AG08395 (cell line): ENCODE measurements around the gene CD6.
A peak's percentile ranks its signal among the peaks of the same experiment; 100 is the strongest.

Experiments
- DNase-seq: peaks from one replicate; pipeline ENCODE4 v3.0.0; 2012; ENCODE audit warnings: mixed read lengths, low spot score

CD6 gene

GRCh38 chr11:60935676-60936442 lies 35.6 kb upstream of the CD6 start:
- DNase-seq, result no peak

DNA sequence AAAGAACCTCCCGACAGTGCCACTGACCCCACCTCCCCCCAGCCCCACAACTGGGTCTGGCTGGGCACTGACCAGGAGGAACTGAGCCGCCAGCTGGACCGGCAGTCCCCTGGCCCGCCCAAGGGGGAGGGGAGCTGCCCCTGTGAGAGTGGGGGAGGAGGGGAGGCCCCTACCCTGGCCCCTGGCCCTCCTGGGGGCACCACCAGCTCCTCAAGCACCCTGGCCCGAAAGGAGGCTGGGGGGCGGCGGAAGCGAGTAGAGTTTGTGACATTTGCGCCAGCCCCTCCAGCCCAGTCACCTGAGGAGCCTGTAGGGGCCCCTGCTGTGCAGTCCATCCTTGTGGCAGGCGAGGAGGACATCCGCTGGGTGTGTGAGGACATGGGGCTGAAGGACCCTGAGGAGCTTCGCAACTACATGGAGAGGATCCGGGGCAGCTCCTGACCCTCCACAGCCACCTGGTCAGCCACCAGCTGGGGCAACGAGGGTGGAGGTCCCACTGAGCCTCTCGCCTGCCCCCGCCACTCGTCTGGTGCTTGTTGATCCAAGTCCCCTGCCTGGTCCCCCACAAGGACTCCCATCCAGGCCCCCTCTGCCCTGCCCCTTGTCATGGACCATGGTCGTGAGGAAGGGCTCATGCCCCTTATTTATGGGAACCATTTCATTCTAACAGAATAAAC lies 34.9 kb upstream of the CD6 start:
- DNase-seq, result no peak

- no peak for DNase-seq
Measured at GRCh38 chr11:60937144-60937527, 34.3 kb upstream of the CD6 start.

GRCh38 chr11:60937811-60938210 lies 33.7 kb upstream of the CD6 start:
- DNase-seq, result no peak

DNA sequence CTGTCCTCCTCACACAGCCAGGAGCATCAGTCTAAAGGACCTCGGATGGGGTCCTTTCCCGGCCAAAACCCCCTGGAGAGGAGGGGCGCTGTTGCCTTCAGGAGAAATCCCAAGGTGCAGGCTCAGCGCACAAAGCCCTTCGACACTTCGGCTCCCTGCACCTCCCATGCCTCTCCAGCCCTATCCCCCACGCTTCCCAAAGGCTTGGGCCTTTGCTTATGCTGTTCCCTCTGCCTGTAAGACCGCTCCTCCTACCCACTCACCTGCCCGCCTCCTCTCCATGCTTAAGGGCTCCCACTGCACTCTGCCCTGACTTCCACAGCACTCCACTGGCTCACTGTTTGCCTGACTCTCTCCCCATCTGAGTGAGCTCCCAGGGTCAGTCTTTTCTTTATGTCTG lies 33.0 kb upstream of the CD6 start:
- DNase-seq, result no peak

- no peak for DNase-seq
Measured at GRCh38 chr11:60939301-60939700, 32.2 kb upstream of the CD6 start.

GRCh38 chr11:60939855-60940254 lies 31.6 kb upstream of the CD6 start:
- no peak for DNase-seq

DNA sequence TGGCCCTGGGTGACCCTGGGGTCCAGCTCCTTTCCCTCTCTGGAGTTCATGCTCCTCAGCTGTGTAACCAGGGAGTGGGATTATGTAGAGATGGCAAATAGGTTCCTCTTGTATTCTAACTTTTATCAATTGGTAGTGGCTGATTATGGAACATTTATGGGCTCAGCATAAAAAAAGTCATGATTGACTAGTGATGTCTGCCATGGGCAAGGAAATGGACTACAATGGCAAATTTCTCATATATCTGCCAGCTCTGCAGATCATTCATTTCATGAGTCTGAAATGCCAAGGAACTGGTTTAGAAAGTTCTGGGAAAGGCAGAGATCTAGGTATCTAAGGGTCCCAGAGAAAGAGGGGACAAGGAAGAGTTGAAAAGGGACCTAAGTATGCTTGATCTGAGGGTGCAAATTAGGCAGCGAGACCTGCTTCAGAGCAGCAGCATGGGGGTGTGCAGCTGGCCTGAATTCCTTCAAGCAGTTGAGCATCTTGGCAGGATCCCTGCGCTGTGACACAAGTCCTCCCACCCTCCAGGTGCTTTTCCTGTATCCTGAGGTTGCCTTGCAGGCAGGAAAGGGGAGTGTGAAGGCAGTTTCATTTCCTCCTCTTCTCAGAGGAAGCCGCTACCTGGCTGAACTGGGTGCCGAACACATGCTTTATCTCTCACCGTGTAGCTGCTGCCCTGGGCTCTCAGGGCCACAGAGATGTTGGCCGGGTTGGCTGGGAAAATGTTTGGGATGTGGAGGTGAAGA lies 29.9 kb upstream of the CD6 start:
- DNase-seq, result no peak

- DNase-seq, result no peak
Measured at GRCh38 chr11:60942219-60942618, 29.3 kb upstream of the CD6 start.

- DNase-seq, result no peak
Measured at GRCh38 chr11:60942970-60943565, 28.4 kb upstream of the CD6 start.

GRCh38 chr11:60944490-60945294 lies 26.8 kb upstream of the CD6 start:
- DNase-seq, result no peak

GRCh38 chr11:60945295-60945667 lies 26.2 kb upstream of the CD6 start:
- DNase-seq, result no peak

DNA sequence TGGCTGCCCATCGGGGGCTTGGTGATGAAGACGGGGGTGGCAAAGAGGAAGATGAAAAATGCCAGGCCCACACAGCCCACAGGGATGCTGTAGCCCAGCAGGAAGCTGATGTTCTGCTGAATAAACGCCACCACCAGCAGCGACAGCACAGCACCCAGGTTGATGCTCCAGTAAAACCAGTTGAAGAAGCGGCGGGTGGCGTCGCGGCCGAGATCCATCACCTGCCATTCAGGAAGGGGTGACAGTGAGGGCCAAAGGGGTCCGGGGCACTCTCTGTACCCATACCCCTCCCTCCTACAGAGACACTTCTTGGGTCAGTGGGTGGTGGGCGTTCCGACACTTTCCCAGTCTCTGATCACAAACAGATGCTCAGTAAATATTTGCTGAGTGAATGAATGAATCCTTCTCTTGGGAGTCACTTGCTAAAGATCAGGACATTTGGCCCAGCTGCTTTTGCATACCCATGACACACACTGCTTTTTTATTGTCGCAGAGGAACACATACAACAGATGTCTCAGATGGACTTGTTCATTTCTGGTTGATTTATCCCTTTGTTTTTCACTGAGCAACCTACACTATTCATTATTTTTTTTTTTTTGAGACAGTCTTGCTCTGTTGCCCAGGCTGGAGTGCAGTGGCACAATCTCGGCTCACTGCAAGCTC lies 24.7 kb upstream of the CD6 start:
- no peak for DNase-seq

- DNase-seq, result no peak
Measured at GRCh38 chr11:60947700-60948099, 23.8 kb upstream of the CD6 start.

DNA sequence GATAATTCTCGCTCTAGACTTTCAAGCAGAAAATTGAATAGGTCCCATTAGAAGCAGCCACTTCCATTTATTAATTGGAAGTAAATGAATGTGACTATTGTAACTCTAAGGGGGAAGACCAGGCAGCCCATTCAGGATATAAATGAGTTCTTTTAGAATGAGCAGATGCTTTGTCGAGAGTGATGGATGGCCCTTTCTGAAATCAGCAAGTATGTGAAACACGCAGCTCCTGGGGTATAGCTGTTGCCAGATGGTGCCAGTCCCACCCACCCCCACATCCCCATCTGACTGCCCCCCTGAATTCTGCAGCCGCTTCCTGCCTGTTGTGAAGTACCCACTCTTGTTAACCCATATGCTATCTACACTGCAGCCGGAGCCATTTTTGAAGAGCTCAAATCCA lies 23.2 kb upstream of the CD6 start:
- DNase-seq, result no peak

DNA sequence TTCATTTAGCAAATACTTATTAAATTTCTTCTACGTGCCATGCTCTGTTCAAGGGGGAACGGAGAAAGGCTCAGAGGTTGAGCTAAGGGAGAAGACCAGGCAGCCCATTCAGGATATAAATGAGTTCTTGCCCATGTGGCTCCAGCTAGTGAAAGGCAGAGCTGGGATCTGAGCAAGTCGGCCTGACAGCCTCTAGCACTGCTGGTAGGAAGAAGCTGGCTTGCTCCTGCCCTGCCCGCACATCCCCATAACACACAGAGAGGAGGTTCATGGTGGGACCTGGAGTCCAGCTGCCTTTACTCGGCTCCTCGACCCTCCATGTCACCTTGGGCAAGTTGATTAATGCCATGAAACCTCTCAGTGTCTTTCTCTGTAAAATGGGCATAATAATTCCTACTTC lies 21.5 kb upstream of the CD6 start:
- DNase-seq, result no peak

DNA sequence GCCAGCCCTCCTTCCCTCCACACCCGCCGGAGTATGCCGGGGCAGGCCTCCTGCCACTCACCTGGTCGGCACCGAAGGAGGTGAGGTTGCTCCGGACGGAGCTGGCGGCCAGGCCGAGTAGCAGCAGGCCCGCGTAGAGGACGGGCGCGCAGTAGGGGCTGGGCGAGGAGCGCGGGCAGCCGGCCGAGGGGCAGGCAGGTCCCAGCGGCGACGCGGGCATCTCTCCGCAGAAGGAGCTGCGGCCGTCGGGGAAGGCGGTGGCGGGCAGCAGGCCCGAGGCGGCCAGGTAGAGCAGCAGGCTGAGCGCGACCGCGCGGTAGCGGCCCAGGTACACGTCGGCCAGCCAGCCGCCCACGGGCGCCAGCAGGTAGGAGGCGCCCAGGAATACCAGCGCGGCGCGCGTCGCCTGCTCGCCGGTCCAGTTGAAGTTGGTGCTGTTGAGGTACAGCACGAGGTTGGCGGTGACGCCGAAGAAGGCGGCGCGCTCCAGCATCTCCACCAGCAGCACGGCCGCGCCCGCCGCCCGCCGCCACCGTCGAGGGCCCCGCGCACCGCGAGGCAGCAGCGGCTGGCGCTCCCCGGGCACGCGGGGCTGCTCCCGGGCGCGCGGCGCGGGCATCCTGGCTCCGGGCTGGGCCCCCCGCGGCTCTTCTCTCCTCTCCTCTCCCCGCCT lies 20.4 kb upstream of the CD6 start:
- DNase-seq, result no peak

DNA sequence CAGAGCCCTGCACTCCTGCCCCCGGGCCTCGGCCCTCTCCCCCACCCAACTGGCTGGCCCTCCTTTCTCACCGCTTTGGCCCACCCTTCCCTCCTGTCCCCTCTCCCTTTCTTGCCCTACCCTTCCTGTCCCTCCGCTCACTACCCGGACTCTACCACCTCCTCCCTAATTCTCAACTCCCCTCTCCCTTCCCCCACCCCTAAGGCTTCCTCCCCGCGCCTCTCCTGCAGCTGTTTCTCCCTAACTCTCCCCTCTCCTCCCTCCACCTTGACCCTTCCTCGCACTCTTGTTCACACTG lies 19.9 kb upstream of the CD6 start:
- no peak for DNase-seq

DNA sequence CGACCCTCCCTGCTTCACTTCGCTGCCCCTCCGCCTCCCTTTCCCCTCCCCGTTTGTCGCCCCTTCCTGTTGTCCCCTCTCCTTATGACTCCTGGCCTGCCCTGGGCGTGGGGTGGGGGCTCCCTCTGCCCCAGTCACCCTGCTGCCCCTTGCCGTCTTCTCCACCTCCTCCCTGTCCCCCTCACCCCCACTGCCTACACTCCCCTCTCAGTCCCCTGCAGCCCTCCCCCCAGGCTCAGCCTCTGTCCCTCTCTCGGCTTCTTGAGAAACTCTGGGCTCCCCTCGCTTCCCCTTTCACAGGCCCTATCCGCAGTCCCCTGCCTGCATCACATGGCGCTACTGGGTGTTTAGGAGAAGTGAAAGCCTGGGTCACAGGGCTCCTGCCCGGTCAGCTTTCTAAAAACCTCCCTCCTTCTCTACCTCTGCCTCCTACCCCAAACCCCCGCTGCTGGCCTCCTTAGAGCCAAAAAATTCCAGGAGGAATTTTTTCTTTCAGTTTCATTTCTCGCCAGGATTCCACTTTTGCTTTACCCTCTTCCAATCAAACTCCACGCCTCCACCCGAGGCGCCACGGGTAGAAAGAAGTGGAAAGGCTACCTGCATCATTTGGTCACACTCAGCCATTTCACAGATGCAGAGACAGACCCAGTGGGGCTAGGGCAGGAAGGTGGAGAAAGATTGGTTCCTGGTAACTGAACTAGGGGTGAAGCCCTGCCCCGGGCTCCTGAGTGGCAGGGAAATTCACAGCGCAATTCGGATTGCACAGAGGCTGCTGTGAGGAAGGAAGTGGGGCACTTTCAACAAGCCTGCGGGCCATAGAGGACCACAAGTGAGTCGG lies 19.4 kb upstream of the CD6 start, which contains the start of gene SLC15A3:
SLC15A3 (minus strand) TSS at position 273 of the 838 bp plus-strand sequence. CDS start 625 bp downstream, outside the sequence.
- peak; percentile 52 for DNase-seq

GRCh38 chr11:60952742-60953170 lies 18.7 kb upstream of the CD6 start:
- no peak for DNase-seq
